H1 (cell line): ENCODE results near the gene DENND11. TPM values are rescaled to one million over a fixed set of nuclear protein-coding genes. Genes with fewer than 3 reads are reported as not detected.
"Not testable (repeated sequence)": the region's sequence is repeated elsewhere in the genome, so short reads cannot be mapped to it uniquely, and the experiment has no call there.

Experiments used
- CTCF ChIA-PET: fragments of 300-600 bp; sonication (Branson Sonifier 250); formaldehyde crosslinking; loops from one replicate; lab custom pipeline; 2021; ENCODE audit not compliant: partially characterized antibody; lab: Charles Lee
- POLR2A ChIA-PET: fragments of 300-600 bp; sonication (Branson Sonifier 250); formaldehyde crosslinking; loops from one replicate; lab custom pipeline; 2021; ENCODE audit warnings: inconsistent platforms; ENCODE audit not compliant: partially characterized antibody; lab: Charles Lee
- DNase-seq, 2 experiments: peaks; one replicate each; pipeline versions ENCODE4 v3.0.0 to v3.0.0-alpha.2; 2010 to 2022; ENCODE audit warnings: low spot score in 2 of 2, low read depth in 1 of 2, mixed read lengths in 1 of 2
- FAIRE-seq: peaks from 2 replicates; lab custom pipeline; 2011; peaks lifted over from hg19 to GRCh38; lab: Jason Lieb, UNC
- H2AFZ ChIP-seq: 2 replicates; pipeline ENCODE4 v1.8.1; 2012; ENCODE audit warnings: low read length, inconsistent platforms
- H2AK5ac ChIP-seq: 2 replicates; pipeline ENCODE4 v1.6.1; 2013; ENCODE audit warnings: low read depth, low read length
- H2BK120ac ChIP-seq: replicated peaks from 2 replicates; pipeline ENCODE3; 2013; ENCODE audit warnings: low read depth, low read length, inconsistent platforms
- H2BK12ac ChIP-seq: 2 replicates; pipeline ENCODE4 v1.6.1; 2013; ENCODE audit warnings: low read depth, low read length
- H2BK15ac ChIP-seq: 2 replicates; pipeline ENCODE4 v1.6.1; 2013; ENCODE audit warnings: low read length
- H2BK20ac ChIP-seq: 2 replicates; pipeline ENCODE4 v1.6.1; 2013; ENCODE audit warnings: low read length
- H2BK5ac ChIP-seq: 2 replicates; pipeline ENCODE4 v1.6.1; 2013; ENCODE audit warnings: low read depth, low read length
- H3K14ac ChIP-seq: 2 replicates; pipeline ENCODE4 v1.6.1; 2013; ENCODE audit warnings: inconsistent platforms; ENCODE audit not compliant: insufficient read length
- H3K18ac ChIP-seq: 2 replicates; pipeline ENCODE4 v1.6.1; 2013; ENCODE audit warnings: low read length; ENCODE audit errors: extremely low read depth
- H3K23ac ChIP-seq: 2 replicates; pipeline ENCODE4 v1.6.1; 2013; ENCODE audit warnings: inconsistent platforms; ENCODE audit not compliant: insufficient read length
- H3K23me2 ChIP-seq: 2 replicates; pipeline ENCODE4 v1.6.1; 2013; ENCODE audit warnings: low read depth, low read length
- H3K27ac ChIP-seq: 2 replicates; pipeline ENCODE4 v1.6.1; 2011; ENCODE audit warnings: low read depth, low read length, inconsistent platforms
- H3K27me3 ChIP-seq, 4 experiments: replicated peaks in 1 of 4; 1 replicate in 1 of 4; 2 replicates in 3 of 4; pipeline versions ENCODE4 v1.6.1 to v1.8.1; 2011 to 2013; ENCODE audit warnings: low read length in 3 of 4, mild to moderate bottlenecking in 3 of 4, inconsistent platforms in 2 of 4, mixed read lengths in 2 of 4, moderate library complexity in 1 of 4; ENCODE audit not compliant: control insufficient read depth in 3 of 4, insufficient read depth in 3 of 4; ENCODE audit errors: extremely low read depth in 1 of 4
- H3K36me3 ChIP-seq, 4 experiments: 2 replicates each; pipeline versions ENCODE4 v1.6.1 to v1.8.1; 2011 to 2013; ENCODE audit warnings: mild to moderate bottlenecking in 4 of 4, low read length in 3 of 4, moderate library complexity in 2 of 4, control low read depth in 1 of 4, inconsistent platforms in 1 of 4; ENCODE audit not compliant: insufficient read depth in 4 of 4, control insufficient read depth in 2 of 4
- H3K4ac ChIP-seq: replicated peaks from 2 replicates; pipeline ENCODE3; 2013; ENCODE audit warnings: low read length, low read depth, mixed read lengths, inconsistent platforms; ENCODE audit not compliant: insufficient read length
- H3K4me1 ChIP-seq, 4 experiments: replicated peaks in 1 of 4; 1 replicate in 1 of 4; 2 replicates in 3 of 4; pipeline versions ENCODE4 v1.6.1 to v1.8.1; 2011 to 2013; ENCODE audit warnings: low read length in 3 of 4, inconsistent platforms in 2 of 4, mixed read lengths in 1 of 4; ENCODE audit not compliant: insufficient read depth in 4 of 4, control insufficient read depth in 3 of 4
- H3K4me2 ChIP-seq, 2 experiments: 2 replicates each; pipeline versions ENCODE4 v1.6.1 to v1.8.1; 2011 to 2013; ENCODE audit warnings: low read depth in 2 of 2, low read length in 2 of 2, control low read depth in 1 of 2, inconsistent platforms in 1 of 2, mild to moderate bottlenecking in 1 of 2; ENCODE audit not compliant: insufficient read depth in 1 of 2
- H3K4me3 ChIP-seq, 4 experiments: fragments of 200-600, 300-600 bp in 1 of 4; sonication (generic), shearing (Covaris generic), sonication (Bioruptor Twin) in 1 of 4; 2 replicates each; pipeline versions ENCODE4 v1.5.1 to v1.8.1; 2011 to 2016; ENCODE audit warnings: low read length in 4 of 4, low read depth in 3 of 4, control low read depth in 2 of 4, inconsistent platforms in 2 of 4, mild to moderate bottlenecking in 2 of 4, mixed read lengths in 1 of 4, moderate library complexity in 1 of 4; ENCODE audit not compliant: insufficient read depth in 2 of 4; ENCODE audit errors: extremely low read depth in 1 of 4
- H3K56ac ChIP-seq: replicated peaks from 2 replicates; pipeline ENCODE3; 2013; ENCODE audit warnings: low read depth, mild to moderate bottlenecking, mixed read lengths, low read length, inconsistent platforms; ENCODE audit not compliant: insufficient read length
- H3K79me1 ChIP-seq: 2 replicates; pipeline ENCODE4 v1.6.1; 2013; ENCODE audit warnings: low read depth, low read length, control low read depth
- H3K79me2 ChIP-seq, 2 experiments: 2 replicates each; pipeline versions ENCODE4 v1.6.1 to v1.8.1; 2012 to 2013; ENCODE audit warnings: low read length in 2 of 2, mild to moderate bottlenecking in 2 of 2, inconsistent platforms in 1 of 2; ENCODE audit not compliant: insufficient read depth in 2 of 2, control insufficient read depth in 1 of 2
- H3K9ac ChIP-seq, 4 experiments: replicated peaks in 1 of 4; 1 replicate in 1 of 4; 2 replicates in 3 of 4; pipeline versions ENCODE4 v1.6.1 to v1.8.1; 2011 to 2013; ENCODE audit warnings: low read depth in 3 of 4, low read length in 3 of 4, control low read depth in 2 of 4, mild to moderate bottlenecking in 2 of 4, moderate library complexity in 2 of 4, inconsistent platforms in 1 of 4; ENCODE audit errors: extremely low read depth in 1 of 4
- H3K9me3 ChIP-seq, 2 experiments: 2 replicates each; pipeline versions ENCODE4 v1.6.1 to v1.8.1; 2012 to 2013; ENCODE audit warnings: mild to moderate bottlenecking in 2 of 2, moderate library complexity in 2 of 2, control low read depth in 1 of 2, inconsistent platforms in 1 of 2, low read depth in 1 of 2, low read length in 1 of 2, mixed read lengths in 1 of 2; ENCODE audit not compliant: insufficient read depth in 2 of 2
- H4K20me1 ChIP-seq, 2 experiments: replicated peaks in 1 of 2; 2 replicates each; pipeline versions ENCODE3 to v1.8.1; 2011 to 2013; ENCODE audit warnings: inconsistent platforms in 2 of 2, low read length in 2 of 2, mild to moderate bottlenecking in 1 of 2; ENCODE audit not compliant: insufficient read depth in 2 of 2, control insufficient read depth in 1 of 2
- H4K5ac ChIP-seq: 2 replicates; pipeline ENCODE4 v1.6.1; 2013; ENCODE audit warnings: low read length, low read depth, mixed read lengths, inconsistent platforms; ENCODE audit not compliant: insufficient read length
- H4K8ac ChIP-seq: 2 replicates; pipeline ENCODE4 v1.8.0; 2013; ENCODE audit warnings: mild to moderate bottlenecking, moderate library complexity, low read length, inconsistent platforms; ENCODE audit not compliant: insufficient read depth; ENCODE audit errors: extremely low read depth
- H4K91ac ChIP-seq: replicated peaks from 2 replicates; pipeline ENCODE3; 2013; ENCODE audit warnings: low read length, mixed read lengths, inconsistent platforms; ENCODE audit not compliant: insufficient read length
- WGBS, 2 experiments: shearing (Covaris generic) in 1 of 2; methylation state at CpG; one replicate each; pipeline versions ENCODE4 v1.1.6 to v1.1.7; 2013 to 2015; ENCODE audit warnings: low lambda C conversion rate in 2 of 2, mixed read lengths in 2 of 2, inconsistent platforms in 1 of 2, low coverage in 1 of 2, missing lambda C conversion rate in 1 of 2; ENCODE audit not compliant: insufficient replicate concordance in 2 of 2, insufficient coverage in 1 of 2, insufficient read length in 1 of 2; ENCODE audit errors: extremely low coverage in 1 of 2, missing lambda C conversion rate in 1 of 2; 5-methylcytosine and 5-hydroxymethylcytosine counted together
- polyA plus RNA-seq, 7 experiments: library from polyadenylated mRNA; depleted of rRNA in 3 of 7; stranded (reverse) in 5 of 7; unstranded in 2 of 7; fragments of >200 nt in 5 of 7; fragments of 200-250 nt in 2 of 7; gene quantifications; 1 replicate in 5 of 7; 2 replicates in 1 of 7; 4 replicates in 1 of 7; pipeline versions ENCODE4 v1.2.1 to v1.2.3, GENCODE V29; 2011 to 2013; ENCODE audit warnings: missing spikeins in 2 of 7, mixed read lengths in 2 of 7
- total RNA-seq: library from RNA; stranded (reverse); fragmentation: NEBNext Ultra II Directional; extraction: Animal tissue kit (Norgen Biotek cat#: 25700); gene quantifications from 2 replicates; pipeline ENCODE4 v1.2.1, GENCODE V29; 2021

DENND11 gene
- total and polyA plus RNA-seq, 2 of the 8 experiments (the other 6 are each of a cell fraction or from before 2014, with no cell fraction given) = 8.0 to 26.8 TPM

DNA sequence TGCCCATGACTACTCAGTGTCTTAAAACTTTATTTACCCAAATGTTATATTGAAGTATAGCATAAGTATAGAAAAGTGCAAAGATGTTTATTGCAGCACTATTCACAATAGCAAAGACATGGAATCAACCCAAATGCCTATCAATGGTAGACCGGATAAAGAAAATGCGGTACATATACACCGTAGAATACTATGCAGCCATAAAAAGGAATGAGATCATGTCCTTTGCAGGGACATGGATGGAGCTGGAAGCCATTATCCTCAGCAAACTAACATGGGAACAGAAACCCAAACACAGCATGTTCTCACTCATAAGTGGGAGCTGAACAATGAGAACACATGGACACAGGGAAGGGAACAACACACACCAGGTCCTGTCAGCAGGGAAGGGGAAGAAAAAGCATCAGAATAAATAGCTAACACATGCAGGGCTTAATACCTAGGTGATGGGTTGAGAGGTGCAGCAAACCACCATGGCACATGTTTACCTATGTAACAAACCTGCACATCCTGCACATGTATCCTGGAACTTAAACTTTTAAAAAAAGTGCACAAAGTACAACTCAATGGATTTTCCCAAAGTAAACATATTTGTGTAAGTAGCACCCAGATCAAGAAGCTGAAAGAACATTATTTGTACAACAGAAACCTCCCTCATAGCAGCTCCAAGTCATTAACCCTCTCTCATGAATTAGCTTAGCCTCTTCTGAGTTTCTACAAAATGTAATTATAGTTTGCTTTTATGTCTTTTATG is 12.7 kb downstream of the DENND11 start:
- H3K56ac ChIP-seq, H3K9ac ChIP-seq, H3K36me3 ChIP-seq, H2BK20ac ChIP-seq, H2BK120ac ChIP-seq, H3K79me1 ChIP-seq, H2AFZ ChIP-seq, H4K20me1 ChIP-seq, H3K4ac ChIP-seq, H3K27me3 ChIP-seq, H3K23ac ChIP-seq, H2BK15ac ChIP-seq, H2BK12ac ChIP-seq, DNase-seq, H3K18ac ChIP-seq, H3K9me3 ChIP-seq, H4K91ac ChIP-seq, H3K4me3 ChIP-seq, H3K23me2 ChIP-seq, FAIRE-seq, H2BK5ac ChIP-seq, H3K4me2 ChIP-seq, H2AK5ac ChIP-seq, H4K8ac ChIP-seq, H3K4me1 ChIP-seq, H4K5ac ChIP-seq, H3K27ac ChIP-seq, H3K14ac ChIP-seq: not testable (repeated sequence)
- H3K79me2 ChIP-seq = peaks cover 0 to 36% of the 10 kb centered on the region in 2 experiments; a peak in 2 of 4 replicates
- 92% methylated on average over 3 of the region's 3 CpGs; no CpG with 5 or more reads in 1 of the 2 experiments for WGBS, 2 experiments
- ChIA-PET POLR2A (interaction anchor here (1.6 kb wide), 1 partner anchor 49 kb away, joined by 7 read pairs; the partner anchor contains the start of gene SSBP1), CTCF (interaction anchor here (0.7 to 8.5 kb wide), 5 partner anchors 14 to 97 kb away, joined by 3 to 62 read pairs (median 3); no protein-coding TSS in a partner anchor)
